Liver (tissue), 3 donors: ENCODE data around the gene DUSP14.

ENCODE experiments used
- CTCF ChIP-seq: fragments of 150-350 bp; IDR thresholded peaks from 2 replicates; pipeline ENCODE4 v1.5.1; 2017; ENCODE audit warnings: improper control_type of control experiment, low read depth, low read length; ENCODE audit not compliant: missing input control
- EGR1 ChIP-seq, 2 donors: IDR thresholded peaks; 2 replicates each; pipeline ENCODE4 v1.6.1; 2016 to 2018; ENCODE audit warnings: antibody characterized with exemption in 2 of 2, low read depth in 2 of 2
- GABPA ChIP-seq, 2 donors: IDR thresholded peaks in 1 of 2; conservative IDR thresholded peaks in 1 of 2; 2 replicates each; pipeline ENCODE4 v1.6.1; 2016; ENCODE audit warnings: antibody characterized with exemption in 2 of 2, mild to moderate bottlenecking in 1 of 2, moderate library complexity in 1 of 2
- MAX ChIP-seq: IDR thresholded peaks from 2 replicates; pipeline ENCODE4 v1.6.1; 2016; ENCODE audit warnings: antibody characterized with exemption
- RAD21 ChIP-seq, 2 donors: IDR thresholded peaks; 2 replicates each; pipeline ENCODE4 v1.6.1; 2016; ENCODE audit warnings: antibody characterized with exemption in 2 of 2, mild to moderate bottlenecking in 2 of 2
- REST ChIP-seq: IDR thresholded peaks from 2 replicates; pipeline ENCODE4 v1.6.1; 2016; ENCODE audit warnings: antibody characterized with exemption, mild to moderate bottlenecking
- SP1 ChIP-seq: IDR thresholded peaks from 2 replicates; pipeline ENCODE4 v1.6.1; 2018; ENCODE audit warnings: antibody characterized with exemption, mild to moderate bottlenecking
- TAF1 ChIP-seq: conservative IDR thresholded peaks from 2 replicates; pipeline ENCODE4 v1.6.1; 2016; ENCODE audit warnings: antibody characterized with exemption, mild to moderate bottlenecking
- YY1 ChIP-seq: IDR thresholded peaks from 2 replicates; pipeline ENCODE4 v1.6.1; 2016; ENCODE audit warnings: antibody characterized with exemption, mild to moderate bottlenecking
- ZBTB33 ChIP-seq: IDR thresholded peaks from 2 replicates; pipeline ENCODE4 v1.6.1; 2016; ENCODE audit warnings: antibody characterized with exemption
- donor health status: healthy.
- donor health status: healthy.

GRCh38 chr17:37502009-37502936, 12.6 kb downstream of the DUSP14 start:
- TF ChIP-seq CTCF: no peak
- peak; percentile 17 to 38 for TF ChIP-seq RAD21 (IDR thresholded peaks at IDR 0.05)
- peak; percentile 73 for TF ChIP-seq YY1
- TF ChIP-seq REST: peak; percentile 41
- peak in 1 of 2 donors; percentile 17 for TF ChIP-seq GABPA (IDR thresholded peaks at IDR 0.05 in 1 of 2, conservative IDR thresholded peaks at IDR 0.05 in 1 of 2)
- TF ChIP-seq TAF1: no peak
- no peak for TF ChIP-seq EGR1 (IDR thresholded peaks at IDR 0.05; ENCODE audit: low read depth in 2 of 2)
- peak; percentile 84 for TF ChIP-seq SP1
- TF ChIP-seq MAX: peak; percentile 79
- peak; percentile 81 for TF ChIP-seq ZBTB33
